Tibial artery (tissue), 4 donors: ENCODE results near the gene HSBP1L1.

ENCODE experiments used
- DNase-seq, 2 donors: peaks; one replicate each; pipeline ENCODE4 v3.0.0-alpha.2; 2019
- H3K27ac ChIP-seq, 2 donors: fragments of 200-600 bp; sonication (generic) in 1 of 2; 1 replicate in 1 of 2; 2 replicates in 1 of 2; pipeline ENCODE4 v1.5.1; 2018 to 2019; ENCODE audit warnings: mild to moderate bottlenecking in 1 of 2
- H3K27me3 ChIP-seq, 2 donors: fragments of 200-600 bp; sonication (generic) in 1 of 2; one replicate each; pipeline versions ENCODE4 v1.5.1 to v1.6.0; 2016 to 2019
- H3K36me3 ChIP-seq, 3 donors: fragments of 200-600 bp; sonication (generic) in 2 of 3; one replicate each; pipeline ENCODE4 v1.5.1; 2016 to 2019; ENCODE audit warnings: mild to moderate bottlenecking in 2 of 3
- H3K4me1 ChIP-seq, 4 donors: fragments of 200-600 bp; sonication (generic) in 2 of 4; 1 replicate in 3 of 4; 2 replicates in 1 of 4; pipeline ENCODE4 v1.5.1; 2016 to 2019
- H3K4me3 ChIP-seq, 2 donors: fragments of 200-600 bp; sonication (generic) in 1 of 2; 1 replicate in 1 of 2; 2 replicates in 1 of 2; pipeline ENCODE4 v1.5.1; 2018 to 2019; ENCODE audit warnings: mild to moderate bottlenecking in 2 of 2
- H3K9me3 ChIP-seq, 3 donors: fragments of 200-600 bp; sonication (generic) in 1 of 3; one replicate each; pipeline ENCODE4 v1.5.1; 2016 to 2019
- intact Hi-C: fragments of 100-400 bp; cut with DNase I; formaldehyde crosslinking; loops from one replicate; pipeline ENCODE4 v1.15.0; 2023; ENCODE audit warnings: low total_unique reads
- TF ChIP-seq, protein P1 (sequence below), 2 experiments: fragments of 200-600 bp in 1 of 2; fragments of 450-650 bp in 1 of 2; IDR thresholded peaks; one replicate each; pipeline ENCODE4 v1.5.1; 2017 to 2019; ENCODE audit warnings: antibody characterized with exemption in 2 of 2, mild to moderate bottlenecking in 1 of 2, moderate library complexity in 1 of 2

HSBP1L1 gene

DNA sequence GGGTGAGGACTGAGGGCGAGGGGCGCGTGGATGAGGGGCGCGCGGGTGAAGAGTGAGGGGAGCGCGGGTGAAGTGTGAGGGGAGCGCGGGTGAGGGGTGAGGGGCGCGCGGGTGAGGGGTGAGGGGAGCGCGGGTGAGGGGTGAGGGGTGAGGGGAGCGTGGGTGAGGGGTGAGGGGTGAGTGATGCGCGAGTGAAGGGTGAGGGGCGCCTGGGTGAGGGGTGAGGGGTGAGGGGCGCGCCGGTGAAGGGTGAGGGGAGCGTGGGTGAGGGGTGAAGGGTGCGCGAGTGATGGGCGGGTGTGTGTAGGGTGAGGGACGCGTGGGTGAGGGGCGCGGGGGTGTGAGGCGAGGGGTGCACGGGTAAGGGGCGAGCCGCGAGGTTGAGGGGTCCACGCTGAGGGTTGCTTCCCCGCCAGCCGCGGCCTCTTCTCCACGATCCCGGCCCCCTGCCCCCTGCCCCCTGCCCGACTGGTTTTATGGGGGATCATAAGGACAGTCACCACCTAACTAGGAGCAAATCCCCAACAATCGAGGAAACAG is 11.9 kb upstream of the HSBP1L1 start:
- H3K27ac ChIP-seq, result peak overlapping the region; percentile 58 to 78
- TF ChIP-seq, protein P1, sequence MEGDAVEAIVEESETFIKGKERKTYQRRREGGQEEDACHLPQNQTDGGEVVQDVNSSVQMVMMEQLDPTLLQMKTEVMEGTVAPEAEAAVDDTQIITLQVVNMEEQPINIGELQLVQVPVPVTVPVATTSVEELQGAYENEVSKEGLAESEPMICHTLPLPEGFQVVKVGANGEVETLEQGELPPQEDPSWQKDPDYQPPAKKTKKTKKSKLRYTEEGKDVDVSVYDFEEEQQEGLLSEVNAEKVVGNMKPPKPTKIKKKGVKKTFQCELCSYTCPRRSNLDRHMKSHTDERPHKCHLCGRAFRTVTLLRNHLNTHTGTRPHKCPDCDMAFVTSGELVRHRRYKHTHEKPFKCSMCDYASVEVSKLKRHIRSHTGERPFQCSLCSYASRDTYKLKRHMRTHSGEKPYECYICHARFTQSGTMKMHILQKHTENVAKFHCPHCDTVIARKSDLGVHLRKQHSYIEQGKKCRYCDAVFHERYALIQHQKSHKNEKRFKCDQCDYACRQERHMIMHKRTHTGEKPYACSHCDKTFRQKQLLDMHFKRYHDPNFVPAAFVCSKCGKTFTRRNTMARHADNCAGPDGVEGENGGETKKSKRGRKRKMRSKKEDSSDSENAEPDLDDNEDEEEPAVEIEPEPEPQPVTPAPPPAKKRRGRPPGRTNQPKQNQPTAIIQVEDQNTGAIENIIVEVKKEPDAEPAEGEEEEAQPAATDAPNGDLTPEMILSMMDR (IDR thresholded peaks at IDR 0.05), result no peak
- no peaks in the 10 kb centered on the region for H3K9me3 ChIP-seq
- intact Hi-C loops, result loop anchor here (5.0 to 10.0 kb wide), 3 partner anchors 35 to 152 kb away; partner anchors contain the start of genes ADNP2, RBFA and TXNL4A
- DNase-seq, result peak in 1 of 2 donors; percentile 58
- H3K27me3 ChIP-seq, result no peaks in the 10 kb centered on the region
- H3K4me1 ChIP-seq, result peaks cover 7 to 37% (median 28%) of the 10 kb centered on the region in 4 donors
- no peaks in the 10 kb centered on the region for H3K36me3 ChIP-seq
- peak overlapping the region; percentile 83 to 95 for H3K4me3 ChIP-seq

DNA sequence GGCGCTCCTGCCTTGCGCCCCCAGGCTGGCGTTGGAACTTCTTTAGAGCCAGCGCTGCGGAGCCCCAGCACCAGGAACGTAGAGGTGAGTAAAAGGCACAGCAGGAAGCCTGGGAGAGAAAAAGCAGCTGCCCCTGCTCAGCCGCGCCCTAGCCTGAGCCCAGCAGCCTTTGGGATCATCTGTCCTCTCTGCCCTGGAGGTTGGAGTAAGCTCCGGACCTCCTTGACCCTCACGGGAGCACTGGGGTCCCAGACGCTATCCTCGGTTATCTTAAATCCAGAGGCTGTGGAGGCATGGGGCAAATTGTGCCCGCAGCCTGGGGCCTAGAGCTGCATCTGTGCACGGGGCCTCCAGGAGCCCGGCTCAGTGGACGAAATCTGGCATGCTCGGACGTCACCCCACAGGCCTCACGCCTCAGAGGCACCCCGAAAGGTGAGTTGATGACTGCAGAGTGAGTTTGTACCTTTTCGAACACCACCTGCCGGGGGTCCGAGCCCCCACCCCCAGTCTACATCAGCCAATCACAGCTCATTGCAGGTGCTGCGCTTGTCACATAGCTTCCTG is 11.4 kb upstream of the HSBP1L1 start:
- peaks cover 7 to 31% (median 25%) of the 10 kb centered on the region in 4 donors for H3K4me1 ChIP-seq
- H3K4me3 ChIP-seq, result no peak overlapping the region
- no peak overlapping the region for H3K27ac ChIP-seq
- intact Hi-C loops, result loop anchor here (5.0 to 10.0 kb wide), 3 partner anchors 34 to 152 kb away; partner anchors contain the start of genes ADNP2, RBFA and TXNL4A
- no peaks in the 10 kb centered on the region for H3K9me3 ChIP-seq
- peak in 1 of 2 donors; percentile 64 for DNase-seq
- H3K27me3 ChIP-seq, result no peaks in the 10 kb centered on the region
- TF ChIP-seq, protein P1 (IDR thresholded peaks at IDR 0.05), result no peak
- H3K36me3 ChIP-seq, result no peaks in the 10 kb centered on the region

DNA sequence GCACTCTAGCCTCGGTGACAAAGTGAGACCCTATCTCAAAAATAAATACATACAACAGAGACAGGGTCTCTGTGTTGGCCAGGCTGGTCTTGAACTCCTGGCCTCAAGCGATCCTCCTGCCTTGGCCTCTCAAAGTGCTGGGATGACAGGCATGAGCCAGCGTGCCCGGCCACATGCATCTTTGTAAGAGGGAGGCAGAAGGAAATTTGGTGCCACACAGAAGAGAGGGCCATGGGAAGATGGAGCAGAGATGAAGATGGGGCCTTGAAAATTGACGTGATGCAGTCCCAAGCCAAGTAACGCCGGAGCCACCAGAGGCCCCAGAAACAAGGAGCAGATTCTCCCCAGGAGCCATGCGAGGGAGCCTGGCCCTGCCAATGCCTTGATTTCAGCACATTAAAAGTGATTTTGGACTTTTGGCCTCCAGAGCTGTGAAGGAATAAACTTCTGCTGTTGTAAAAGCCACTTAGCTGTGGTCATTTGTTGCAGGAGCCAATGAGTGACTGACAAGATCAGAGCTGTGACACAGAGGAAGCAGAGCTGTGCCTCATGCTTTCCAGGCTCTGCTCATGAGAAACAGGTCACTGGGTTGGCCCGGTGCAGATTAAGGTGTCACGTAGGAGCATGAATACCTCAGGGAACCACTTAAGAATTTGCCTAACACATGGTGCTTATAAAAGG is 10.3 kb upstream of the HSBP1L1 start:
- Histone ChIP-seq H3K27ac (no peak overlapping the region), H3K4me1 (peaks cover 7 to 25% (median 21%) of the 10 kb centered on the region in 4 donors), H3K9me3 (no peaks in the 10 kb centered on the region), H3K36me3 (no peaks in the 10 kb centered on the region), H3K4me3 (no peak overlapping the region), H3K27me3 (no peaks in the 10 kb centered on the region)
- peak in 1 of 2 donors; percentile 56 for DNase-seq
- TF ChIP-seq, protein P1 (IDR thresholded peaks at IDR 0.05), result no peak
- intact Hi-C loops, result loop anchor here (5.0 to 10.0 kb wide), 3 partner anchors 33 to 151 kb away; partner anchors contain the start of genes ADNP2, RBFA and TXNL4A

DNA sequence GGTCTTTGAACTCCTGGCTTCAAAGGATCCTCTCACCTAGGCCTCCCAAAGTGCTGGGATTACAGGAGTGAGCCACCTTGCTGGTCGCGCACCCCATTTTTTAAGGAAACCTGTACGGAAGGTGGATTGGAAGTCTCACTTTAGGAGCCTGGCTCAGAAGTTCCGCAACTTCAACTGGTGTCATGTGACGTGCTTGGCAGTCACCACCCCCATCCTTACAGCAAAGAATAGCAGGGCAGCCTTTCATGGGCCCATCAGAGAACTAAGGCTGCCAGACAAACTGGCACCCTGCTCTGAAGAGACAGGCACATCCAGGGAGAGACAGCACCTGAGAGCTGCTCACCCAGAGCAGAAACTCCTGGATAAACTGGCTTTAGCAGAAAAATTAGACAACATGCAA is 9.7 kb upstream of the HSBP1L1 start:
- intact Hi-C loops, result loop anchor here (5.0 to 10.0 kb wide), 3 partner anchors 33 to 150 kb away; partner anchors contain the start of genes ADNP2, RBFA and TXNL4A
- no peaks in the 10 kb centered on the region for H3K9me3 ChIP-seq
- peaks cover 7 to 18% (median 15%) of the 10 kb centered on the region in 4 donors for H3K4me1 ChIP-seq
- no peaks in the 10 kb centered on the region for H3K27me3 ChIP-seq
- TF ChIP-seq, protein P1 (IDR thresholded peaks at IDR 0.05), result no peak
- DNase-seq, result peak in 1 of 2 donors; percentile 59
- H3K4me3 ChIP-seq, result no peak overlapping the region
- no peak overlapping the region for H3K27ac ChIP-seq
- no peaks in the 10 kb centered on the region for H3K36me3 ChIP-seq

DNA sequence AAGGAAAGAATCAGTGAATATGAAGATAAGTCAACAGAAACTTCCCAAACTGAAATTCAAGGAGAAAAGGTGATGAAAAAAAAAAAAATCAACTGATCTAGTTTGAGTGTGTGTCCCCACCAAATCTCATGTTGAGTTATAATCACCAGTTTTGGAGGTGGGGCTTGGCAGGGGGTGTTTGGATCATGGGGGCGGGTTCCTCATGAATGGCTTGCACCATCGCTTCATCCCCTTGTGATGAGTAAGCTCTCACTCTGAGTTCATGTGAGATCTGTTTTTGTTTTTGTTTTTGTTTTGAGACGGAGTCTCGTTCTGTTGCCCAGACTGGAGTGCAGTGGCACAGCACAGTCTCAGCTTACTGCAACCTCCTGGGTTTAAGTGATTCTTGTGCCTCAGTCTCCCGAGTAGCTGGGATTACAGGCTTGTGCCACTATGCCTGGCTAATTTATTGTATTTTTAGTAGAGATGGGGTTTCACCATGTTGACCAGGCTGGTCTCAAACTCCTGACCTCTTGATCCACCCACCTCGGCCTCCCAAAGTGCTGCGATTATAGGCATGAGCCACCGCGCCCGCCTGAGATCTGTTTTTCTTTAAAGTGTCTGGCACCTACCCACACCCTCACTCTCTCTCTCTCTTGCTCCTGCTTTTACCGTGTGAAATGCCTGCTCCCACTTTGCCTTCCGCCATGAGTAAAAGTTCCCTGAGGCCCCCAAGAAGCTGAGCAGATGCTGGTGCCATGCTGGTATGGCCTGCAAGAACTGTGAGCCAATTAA is 9.0 kb upstream of the HSBP1L1 start:
- Histone ChIP-seq H3K4me1 (peaks cover 1 to 11% (median 8%) of the 10 kb centered on the region in 4 donors), H3K4me3 (no peak overlapping the region), H3K27ac (no peak overlapping the region), H3K36me3 (no peaks in the 10 kb centered on the region), H3K9me3 (no peaks in the 10 kb centered on the region), H3K27me3 (no peaks in the 10 kb centered on the region)
- TF ChIP-seq, protein P1 (IDR thresholded peaks at IDR 0.05), result no peak
- DNase-seq, result peak in 1 of 2 donors; percentile 11
- intact Hi-C loops, result loop anchor here (10.0 kb wide), 2 partner anchors 79 to 149 kb away; partner anchors contain the start of genes ADNP2 and RBFA
